Ovary (tissue), 9 donors: ENCODE data around the gene NIPA2. TPM values are rescaled to one million over a fixed set of nuclear protein-coding genes. Genes with fewer than 3 reads are reported as not detected.

Experiments
- DNase-seq, 5 donors: peaks; one replicate each; pipeline ENCODE4 v3.0.0-alpha.2; 2019 to 2020
- H3K27ac ChIP-seq, 2 donors: fragments of 200-600 bp; one replicate each; pipeline versions ENCODE4 v1.5.1 to v1.8.0; 2019 to 2022
- H3K27me3 ChIP-seq: fragments of 200-600 bp; one replicate; pipeline ENCODE4 v1.8.0; 2022
- H3K36me3 ChIP-seq: fragments of 200-600 bp; sonication (generic); one replicate; pipeline ENCODE4 v1.5.1; 2019
- H3K4me1 ChIP-seq: one replicate; pipeline ENCODE4 v1.8.1; 2013; ENCODE audit warnings: mild to moderate bottlenecking, moderate library complexity; ENCODE audit not compliant: insufficient read depth
- H3K4me3 ChIP-seq: fragments of 200-600 bp; sonication (generic); one replicate; pipeline ENCODE4 v1.5.1; 2017
- H3K9me3 ChIP-seq, 2 donors: fragments of 200-600 bp in 1 of 2; sonication (generic) in 1 of 2; one replicate each; pipeline versions ENCODE4 v1.5.1 to v1.8.1; 2013 to 2019; ENCODE audit warnings: mild to moderate bottlenecking in 1 of 2, moderate library complexity in 1 of 2
- CTCF ChIP-seq, 3 donors: fragments of 450-650 bp in 2 of 3; fragments of 200-600 bp in 1 of 3; IDR thresholded peaks; one replicate each; pipeline versions ENCODE4 v1.5.1 to v1.8.0; 2016 to 2022; ENCODE audit warnings: antibody characterized with exemption in 3 of 3, mild to moderate bottlenecking in 1 of 3
- EP300 ChIP-seq: sonication (generic); formaldehyde crosslinking; IDR thresholded peaks from one replicate; pipeline ENCODE4 v1.6.1; 2017; ENCODE audit warnings: antibody characterized with exemption
- POLR2A ChIP-seq: fragments of 450-650 bp; IDR thresholded peaks from one replicate; pipeline ENCODE4 v1.6.1; 2017; ENCODE audit warnings: antibody characterized with exemption, mild to moderate bottlenecking, moderate library complexity
- WGBS, 3 donors: extraction: QIAGEN DNeasy Blood & Tissue Kit in 1 of 3; methylation state at CpG; one replicate each; pipeline versions ENCODE4 v1.1.5 to v1.1.7; 2013 to 2017; 5-methylcytosine and 5-hydroxymethylcytosine counted together
- intact Hi-C, 4 donors: fragments of 100-400 bp; cut with DNase I; formaldehyde crosslinking; loops; one replicate each; pipeline versions ENCODE4 v1.11.0 to v1.15.1; 2022 to 2023
- polyA plus RNA-seq, 2 donors: library from polyadenylated mRNA; stranded (reverse); fragments of 200-250 nt in 1 of 2; fragments of 350-450 nt in 1 of 2; fragmentation: Illumina TruSeq in 1 of 2; extraction: RNeasy Lipid Tissue Mini Kit (QIAGEN cat#74804) in 1 of 2; gene quantifications; one replicate each; pipeline ENCODE4 v1.2.3, GENCODE V29; 2013 to 2014
- total RNA-seq, 7 donors: library from RNA; depleted of rRNA in 2 of 7; stranded (reverse); fragments of >200 nt in 2 of 7; fragmentation: NEBNext Ultra II Directional in 3 of 7; extraction: Animal tissue kit (Norgen Biotek cat#: 25700) in 3 of 7; gene quantifications; one replicate each; pipeline versions ENCODE4 v1.1.0 to v1.2.4, GENCODE V29; 2016 to 2023
- donor health status: DM: no; HTN: no; CAD: no; lungs with moderate emphysema.
- donor health status: DM: no; HTN: no; CAD: no.
- donor health status: Bipolar disorder and iron deficiency.
- donor health status: DM: yes; HTN: yes; CAD: no.
- donor health status: DM: no; HTN: no; CAD: no.
- donor health status: DM: yes; HTN: yes; CAD: no.

Gene NIPA2
- total and polyA plus RNA-seq, 9 donors, result 13.9 to 44.4 (median 30.2) TPM

- WGBS, 3 donors, result 82 to 84% (median 82%) methylated on average over 9 of the region's 9 CpGs
- DNase-seq, result no peak
- Histone ChIP-seq H3K4me1 (no peaks in the 10 kb centered on the region), H3K27ac (no peak overlapping the region), H3K4me3 (no peak overlapping the region), H3K36me3 (no peaks in the 10 kb centered on the region), H3K27me3 (no peaks in the 10 kb centered on the region), H3K9me3 (no peaks in the 10 kb centered on the region)
- intact Hi-C loops, result loop anchor here in 1 of 4 donors (10.0 kb wide), 1 partner anchor 57 kb away; no protein-coding TSS in a partner anchor
- TF ChIP-seq EP300 (no peak), POLR2A (no peak), CTCF (IDR thresholded peaks at IDR 0.05) (no peak)
Observed at GRCh38 chr15:22888120-22888859, 49.8 kb downstream of the NIPA2 start.

GRCh38 chr15:22889146-22889818, 50.8 kb downstream of the NIPA2 start:
- WGBS, 3 donors, result 89 to 92% (median 91%) methylated on average over 14 of the region's 14 CpGs
- Histone ChIP-seq H3K4me3 (no peak overlapping the region), H3K27ac (no peak overlapping the region), H3K27me3 (no peaks in the 10 kb centered on the region), H3K9me3 (no peaks in the 10 kb centered on the region), H3K4me1 (no peaks in the 10 kb centered on the region), H3K36me3 (no peaks in the 10 kb centered on the region)
- intact Hi-C loops, result loop anchor here in 1 of 4 donors (10.0 kb wide), 1 partner anchor 56 kb away; no protein-coding TSS in a partner anchor
- TF ChIP-seq CTCF (IDR thresholded peaks at IDR 0.05), result no peak
- no peak for TF ChIP-seq EP300
- TF ChIP-seq POLR2A, result no peak
- no peak for DNase-seq

DNA sequence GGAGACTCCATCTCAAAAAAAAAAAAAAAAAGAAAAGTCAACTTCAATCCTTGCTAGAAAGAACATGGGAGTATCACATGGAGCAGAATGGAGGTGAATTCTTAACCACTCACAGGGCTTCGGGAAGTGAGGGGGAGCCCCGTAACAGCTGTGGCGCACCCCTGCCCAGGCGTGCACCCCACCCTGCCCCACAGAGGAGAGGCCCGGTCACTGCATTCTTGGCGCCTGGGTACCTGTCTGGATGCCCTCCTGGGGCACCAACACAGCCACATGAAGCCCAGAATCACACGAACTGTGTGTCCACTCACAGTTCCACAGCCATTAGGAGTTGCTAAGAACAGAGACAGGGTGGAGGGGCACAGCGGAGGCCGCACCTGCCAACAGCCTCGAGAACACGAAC, 51.8 kb downstream of the NIPA2 start:
- Histone ChIP-seq H3K27ac (no peak overlapping the region), H3K4me1 (no peaks in the 10 kb centered on the region), H3K4me3 (no peak overlapping the region), H3K27me3 (no peaks in the 10 kb centered on the region), H3K36me3 (no peaks in the 10 kb centered on the region), H3K9me3 (no peaks in the 10 kb centered on the region)
- WGBS, 3 donors, result 90 to 97% (median 96%) methylated on average over 11 of the region's 11 CpGs
- TF ChIP-seq CTCF (IDR thresholded peaks at IDR 0.05) (no peak), POLR2A (no peak), EP300 (no peak)
- no peak for DNase-seq
- intact Hi-C loops, result no loop called here

DNA sequence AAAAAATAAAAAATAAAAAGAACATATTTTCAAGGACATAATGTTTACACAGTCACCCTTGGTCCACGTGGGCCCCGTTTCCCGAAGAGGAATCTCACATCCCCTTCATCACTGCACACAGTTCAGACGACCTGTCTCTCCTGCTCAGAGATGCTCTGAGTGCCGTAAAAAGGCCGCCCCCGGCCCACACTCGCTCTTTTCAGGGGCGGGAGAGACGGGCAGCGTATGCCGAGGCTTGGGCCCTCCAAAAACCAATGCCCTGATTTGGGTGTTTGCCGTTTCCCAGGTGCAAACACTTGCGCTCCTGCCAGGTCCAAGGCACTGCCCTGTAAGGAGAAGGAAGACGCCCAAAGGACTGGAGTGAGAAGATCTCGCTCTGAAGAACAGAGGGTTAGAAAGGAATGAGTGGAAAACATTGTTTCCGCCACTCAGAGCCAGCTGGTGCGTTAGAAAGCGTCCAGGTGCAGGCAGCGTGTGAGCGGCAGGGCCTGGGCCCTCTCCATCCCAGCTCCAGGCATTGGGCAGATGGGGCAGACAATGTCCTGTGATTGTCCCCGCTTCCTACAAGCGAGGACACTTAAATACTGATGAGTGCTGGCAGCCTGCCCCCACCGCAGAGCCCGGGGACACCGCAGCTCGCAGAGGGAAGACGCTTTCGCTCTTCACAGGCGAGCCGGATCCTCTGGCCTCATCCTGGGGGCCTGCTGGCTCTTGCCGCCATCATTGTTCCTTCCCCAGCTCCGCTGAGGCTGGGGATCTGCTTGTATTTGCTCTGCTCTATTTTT, 53.2 kb downstream of the NIPA2 start:
- no peaks in the 10 kb centered on the region for H3K27me3 ChIP-seq
- TF ChIP-seq EP300, result no peak
- no peak for TF ChIP-seq CTCF (IDR thresholded peaks at IDR 0.05)
- TF ChIP-seq POLR2A, result no peak
- no peak overlapping the region for H3K27ac ChIP-seq
- H3K4me3 ChIP-seq, result no peak overlapping the region
- no peak for DNase-seq
- 83 to 91% (median 85%) methylated on average over 33 of the region's 33 CpGs for WGBS, 3 donors
- intact Hi-C loops, result no loop called here
- H3K4me1 ChIP-seq, result no peaks in the 10 kb centered on the region
- no peaks in the 10 kb centered on the region for H3K36me3 ChIP-seq
- no peaks in the 10 kb centered on the region for H3K9me3 ChIP-seq
